ENCODE results near the gene APBA2.

DNA sequence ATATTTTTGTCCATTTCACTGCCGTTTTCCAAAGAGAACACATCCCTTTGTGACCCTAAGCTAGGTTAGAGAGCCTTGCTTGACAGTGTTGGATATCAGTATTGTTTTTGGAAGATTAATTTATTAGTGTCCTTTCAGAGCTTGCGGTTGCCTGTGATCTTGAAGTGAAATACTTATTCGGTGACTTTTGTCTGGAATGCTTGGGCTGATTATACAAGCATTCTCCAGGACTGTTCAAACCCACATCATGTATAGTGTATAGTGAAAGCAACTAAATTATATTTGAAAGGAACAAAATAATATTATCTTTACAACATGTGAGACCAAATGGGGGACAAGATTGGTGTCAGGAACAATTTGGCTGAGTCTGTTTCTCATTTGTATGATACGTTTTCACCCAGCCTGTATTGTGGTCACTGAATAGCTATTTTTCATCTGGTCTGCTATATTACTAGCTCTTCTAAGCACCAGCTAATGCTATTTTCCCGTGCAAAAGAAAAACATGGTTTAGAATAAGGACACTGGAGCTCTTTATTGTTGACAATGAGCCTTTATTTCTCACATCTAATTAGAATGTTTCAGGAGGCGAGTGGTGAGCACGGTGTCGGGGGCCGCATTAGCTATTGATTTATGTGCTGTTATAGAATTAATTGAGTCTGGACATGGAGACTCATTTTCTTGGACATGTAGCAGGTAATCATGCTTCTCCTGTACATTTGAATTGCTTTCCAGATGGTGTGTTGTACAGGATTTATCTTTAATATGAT lies 158.1 kb downstream of the APBA2 start:
- TF ChIP-seq GATA2 (IDR thresholded peaks at IDR 0.05; ENCODE audit: low read depth, low read length) (no peak), GATA3 (IDR thresholded peaks at IDR 0.05; ENCODE audit: low read depth, low read length) (no peak)

Measured in SH-SY5Y (cell line).